Stimulated activated CD4-positive, alpha-beta T cell treated with anti-CD3 and anti-CD28 coated beads, Interleukin-1b, Interleukin-23, amount 100 ng/mL, for 1 hour (primary cell): ENCODE measurements around the gene HLA-DPB1.

Source experiments
- DNase-seq, 2 donors: peaks; one replicate each; pipeline ENCODE4 v3.0.0-alpha.2; 2020; ENCODE audit warnings: low read depth in 2 of 2

Gene HLA-DPB1

DNA sequence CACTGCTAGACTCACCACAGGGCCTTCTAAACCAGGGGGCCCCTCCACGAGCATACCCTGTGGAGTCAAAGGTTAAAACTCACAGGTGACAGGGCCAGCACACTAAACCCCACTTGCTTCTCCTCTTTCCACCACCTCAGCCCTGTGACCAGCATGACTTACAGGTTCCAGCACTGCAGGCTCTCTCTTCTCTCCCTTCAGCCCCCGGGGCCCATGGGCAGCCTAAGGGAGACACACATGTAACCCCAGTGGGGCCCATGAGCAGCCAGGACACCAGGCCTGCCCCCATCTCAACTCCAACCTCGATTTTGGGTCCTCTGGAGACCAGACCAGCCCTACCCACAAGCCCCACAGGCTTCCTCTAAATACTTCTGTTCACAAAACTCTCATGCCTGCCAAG lies 28.0 kb downstream of the HLA-DPB1 start:
- no peak for DNase-seq

GRCh38 chr6:33104887-33105286 lies 29.1 kb downstream of the HLA-DPB1 start:
- DNase-seq = no peak

DNA sequence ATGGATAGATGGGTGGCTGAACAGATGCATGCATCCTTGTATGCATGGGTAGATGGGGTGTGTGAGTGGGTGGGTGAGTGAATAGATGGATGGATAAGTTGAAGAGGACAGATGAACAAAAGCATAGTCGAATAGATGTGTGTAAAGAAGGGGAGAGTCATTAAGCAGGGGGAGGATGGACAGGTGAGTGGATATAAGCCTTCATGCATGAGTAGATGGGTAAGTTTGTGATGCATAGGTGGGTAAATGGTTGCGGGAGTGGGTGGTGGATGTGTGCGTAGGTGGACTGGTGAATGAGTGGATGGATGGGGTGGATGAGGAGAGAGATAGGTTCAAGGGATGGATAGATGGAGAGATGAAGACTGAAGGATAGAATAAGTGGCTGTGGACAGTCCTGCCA lies 29.6 kb downstream of the HLA-DPB1 start:
- DNase-seq = no peak

- no peak for DNase-seq
Measured at GRCh38 chr6:33105916-33106871, 30.4 kb downstream of the HLA-DPB1 start.

DNA sequence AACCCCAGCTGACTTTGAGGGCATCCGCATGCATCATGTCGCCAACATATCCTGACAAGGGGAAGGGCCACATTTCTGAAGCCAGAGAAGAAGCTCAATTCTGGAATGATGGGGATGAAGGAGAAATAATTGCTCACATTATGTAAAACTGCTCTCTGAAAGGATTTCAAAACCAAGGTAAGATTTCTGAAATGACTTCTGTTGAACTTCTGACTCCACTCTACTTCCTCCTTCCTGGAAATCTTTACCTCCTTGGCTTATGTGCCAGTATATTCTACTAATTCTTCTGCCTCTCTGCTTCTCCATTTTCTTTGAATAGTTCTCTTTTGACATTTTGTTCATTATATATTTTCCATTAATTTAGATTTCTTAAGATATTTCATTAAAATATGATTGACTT lies 31.9 kb downstream of the HLA-DPB1 start:
- DNase-seq = no peak

DNA sequence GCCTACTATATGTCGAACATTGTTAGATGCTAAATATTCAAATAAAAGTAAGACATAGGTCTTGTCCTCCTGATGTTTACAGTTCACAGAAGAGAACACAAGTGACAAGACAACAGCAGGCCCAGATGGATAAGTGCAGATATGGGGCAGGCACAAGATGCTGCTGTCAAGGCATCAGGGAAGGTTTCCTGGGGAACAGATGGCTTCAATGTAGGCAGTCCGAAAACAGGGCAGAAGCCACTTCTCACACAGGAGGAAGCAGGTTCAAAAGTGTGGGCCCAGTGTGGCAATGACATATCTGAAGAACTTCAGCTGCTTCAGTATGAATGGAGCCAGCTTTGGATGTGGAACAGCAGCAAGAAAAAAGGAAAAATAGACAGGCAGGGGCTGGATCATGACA lies 32.5 kb downstream of the HLA-DPB1 start:
- no peak for DNase-seq

GRCh38 chr6:33112148-33112547 lies 36.4 kb downstream of the HLA-DPB1 start:
- DNase-seq = no peak

DNA sequence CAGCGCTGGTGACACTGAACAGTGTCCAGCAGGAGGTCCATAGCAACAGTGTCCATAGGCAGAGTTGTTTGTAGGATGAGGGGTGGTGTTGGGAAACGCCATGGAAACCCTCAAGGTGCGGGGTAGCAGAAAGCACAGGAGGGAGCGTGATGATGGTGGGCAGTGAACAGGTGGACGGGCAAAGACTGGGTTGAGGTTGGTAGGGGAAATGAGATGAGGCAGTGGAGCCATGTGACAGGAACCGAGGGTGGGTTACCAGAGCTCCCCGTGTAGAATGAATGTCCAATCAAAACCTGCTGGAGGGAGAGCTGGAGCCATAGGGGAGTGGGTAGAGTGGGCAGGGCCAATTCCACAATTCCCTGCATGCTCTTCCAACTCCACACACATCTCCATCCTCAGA lies 38.0 kb downstream of the HLA-DPB1 start:
- DNase-seq = no peak

GRCh38 chr6:33114406-33114805 lies 38.6 kb downstream of the HLA-DPB1 start:
- DNase-seq = no peak

- no peak for DNase-seq
Measured at GRCh38 chr6:33116417-33116816, 40.6 kb downstream of the HLA-DPB1 start.

DNA sequence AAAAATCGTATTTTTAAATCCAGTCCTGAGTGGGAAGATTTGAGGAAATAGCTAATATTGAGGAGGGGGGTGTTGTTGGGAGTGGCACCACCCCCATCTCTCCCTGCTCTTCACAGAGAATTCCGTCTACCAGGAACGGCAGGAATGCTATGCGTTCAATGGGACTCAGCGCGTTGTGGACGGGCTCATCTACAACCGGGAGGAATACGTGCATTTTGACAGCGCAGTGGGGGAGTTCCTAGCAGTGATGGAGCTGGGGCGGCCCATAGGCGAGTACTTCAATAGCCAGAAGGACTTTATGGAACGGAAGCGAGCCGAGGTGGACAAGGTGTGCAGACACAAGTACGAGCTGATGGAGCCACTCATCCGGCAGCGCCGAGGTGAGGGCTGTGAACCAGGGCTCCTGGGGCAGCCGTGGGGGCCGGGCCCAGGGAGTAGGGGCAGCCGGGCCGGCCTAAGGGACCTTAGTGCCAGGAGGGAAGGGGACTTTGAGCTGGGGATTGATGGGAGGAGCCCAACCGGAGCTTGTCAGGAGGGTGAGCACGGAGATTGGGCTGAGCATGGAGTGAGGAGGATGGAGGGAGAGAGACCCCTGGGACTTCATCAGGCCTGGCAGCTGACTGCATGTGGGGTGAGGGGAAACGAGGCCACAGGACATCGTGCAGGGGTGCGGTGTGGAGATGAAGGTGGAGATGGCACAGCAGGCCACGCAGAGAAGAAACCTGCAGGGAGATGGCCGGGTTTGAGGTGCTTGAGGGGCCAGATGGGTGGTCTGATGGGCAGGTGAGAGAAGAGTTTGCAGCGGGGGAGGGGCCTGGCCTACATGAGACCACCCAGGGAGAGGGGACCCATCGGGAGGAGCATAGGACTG lies 41.3 kb downstream of the HLA-DPB1 start:
- DNase-seq = no peak

GRCh38 chr6:33117811-33118277 lies 42.1 kb downstream of the HLA-DPB1 start:
- no peak for DNase-seq

DNA sequence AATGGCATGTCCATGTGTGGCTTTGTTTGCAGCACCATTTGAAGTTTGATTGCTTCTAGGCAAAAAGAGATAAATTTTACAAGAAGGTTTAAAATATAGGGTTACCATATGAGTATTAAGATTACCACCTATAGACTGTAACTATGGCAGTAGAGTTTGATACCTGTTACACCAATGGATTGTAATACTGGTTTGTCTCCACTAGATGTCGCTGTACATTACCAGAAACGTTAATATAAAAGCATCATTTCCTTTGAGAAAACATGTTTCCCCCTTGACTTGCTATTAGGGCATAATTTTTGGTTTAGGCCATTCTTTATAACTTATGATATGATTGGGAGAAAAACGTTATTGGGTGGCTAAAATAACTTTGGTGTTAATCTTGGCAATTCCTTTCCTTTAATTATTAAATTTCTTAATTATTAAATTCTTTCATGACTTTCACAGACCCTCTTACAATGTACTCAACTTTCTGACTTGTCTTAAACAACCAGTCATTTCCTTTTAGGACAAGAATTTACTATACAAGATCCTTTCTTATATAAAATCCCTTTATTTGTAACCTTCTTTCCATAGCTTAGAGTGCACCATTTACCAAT lies 42.8 kb downstream of the HLA-DPB1 start:
- DNase-seq = no peak

DNA sequence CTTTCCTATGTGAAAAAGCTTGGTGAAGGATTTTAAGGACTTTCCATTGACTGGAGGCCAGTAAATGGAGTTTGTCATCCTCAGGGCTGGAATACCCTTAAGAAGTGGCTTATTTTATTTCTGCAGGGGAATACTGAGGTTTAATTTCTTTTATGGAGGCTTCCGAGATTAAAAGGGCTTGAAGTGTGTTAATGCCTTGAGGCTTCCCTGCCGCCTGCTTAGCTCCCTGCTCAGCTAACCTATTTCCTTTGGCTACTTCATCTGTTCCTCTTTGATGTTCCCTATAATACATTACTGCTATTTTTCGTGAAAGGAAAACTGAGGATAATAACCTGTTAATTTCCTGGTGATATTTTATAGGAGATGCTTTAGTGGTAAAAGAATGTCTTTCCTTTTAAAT lies 44.2 kb downstream of the HLA-DPB1 start:
- DNase-seq = no peak

DNA sequence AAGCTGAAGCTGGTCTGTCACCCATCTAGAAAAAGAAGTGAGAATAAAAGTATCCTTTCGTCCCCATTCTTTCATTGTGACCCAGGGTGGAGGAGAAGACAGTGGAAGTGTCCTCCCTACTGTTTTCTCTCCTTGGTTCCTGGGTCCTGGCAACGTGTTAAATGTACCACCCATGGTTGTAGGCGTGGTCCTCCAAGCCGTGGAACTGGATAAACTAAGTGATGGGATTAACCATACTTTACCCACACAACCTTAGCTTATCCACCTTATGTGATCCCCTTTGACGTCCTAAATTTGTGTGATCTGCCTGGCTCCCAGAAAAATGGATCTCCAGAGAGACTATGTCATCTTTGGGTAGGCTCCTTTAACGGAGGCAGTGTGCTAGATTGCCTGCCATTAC lies 47.4 kb downstream of the HLA-DPB1 start:
- DNase-seq = no peak

DNA sequence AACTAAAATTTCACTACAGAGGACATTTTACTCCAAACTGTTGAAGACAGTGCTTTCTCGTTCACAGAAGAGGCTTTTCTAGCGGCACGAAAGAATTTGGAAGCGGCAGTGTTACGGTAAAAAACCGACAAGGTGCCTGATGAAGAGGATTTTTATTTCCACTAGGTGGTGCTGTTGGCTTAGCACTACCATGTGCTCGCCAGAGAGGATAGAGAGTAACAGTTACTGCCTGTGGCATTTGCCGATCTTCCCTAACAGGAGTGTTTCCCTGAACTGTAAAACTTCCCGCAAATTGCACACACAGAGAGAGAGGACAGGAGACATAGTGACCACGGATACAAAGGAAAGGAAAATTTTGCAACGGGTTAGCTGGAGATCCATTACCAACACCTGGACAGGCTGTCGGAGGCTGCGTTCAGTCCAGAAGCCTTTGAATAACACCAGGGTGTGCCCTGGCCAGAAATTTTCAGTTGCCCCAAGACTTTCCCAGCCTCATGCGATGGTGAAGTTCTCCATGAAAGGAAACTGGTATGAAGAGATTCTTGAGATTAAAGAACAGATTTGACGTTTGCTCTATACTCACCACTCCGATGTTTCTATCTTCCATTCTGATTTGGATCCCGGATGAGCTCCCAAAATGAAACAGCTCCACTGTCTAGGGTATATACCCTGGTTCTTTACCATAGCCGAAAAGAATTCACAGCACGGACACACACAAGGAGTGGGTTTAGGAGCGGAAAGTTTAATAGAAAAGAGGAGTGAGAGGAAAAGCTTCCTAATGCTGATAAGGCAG lies 48.1 kb downstream of the HLA-DPB1 start:
- DNase-seq = no peak

DNA sequence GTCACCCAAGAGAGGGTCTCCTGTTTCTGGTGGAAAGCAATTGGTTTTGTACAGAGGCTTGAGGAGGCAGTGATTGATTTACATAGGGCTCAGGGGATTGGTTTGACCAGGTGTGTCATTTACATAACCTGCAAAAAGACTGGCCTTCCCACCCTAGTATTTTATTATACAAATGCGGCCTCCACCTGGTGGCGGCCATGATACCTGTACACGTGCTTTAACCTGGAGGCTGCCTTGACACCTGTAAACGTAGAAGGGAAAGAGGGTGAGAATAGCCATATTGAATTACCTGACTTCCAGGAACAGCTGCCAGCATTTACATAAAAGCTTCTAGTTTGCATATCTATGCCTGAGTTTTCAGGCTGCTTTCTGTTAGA lies 48.7 kb downstream of the HLA-DPB1 start:
- no peak for DNase-seq

DNA sequence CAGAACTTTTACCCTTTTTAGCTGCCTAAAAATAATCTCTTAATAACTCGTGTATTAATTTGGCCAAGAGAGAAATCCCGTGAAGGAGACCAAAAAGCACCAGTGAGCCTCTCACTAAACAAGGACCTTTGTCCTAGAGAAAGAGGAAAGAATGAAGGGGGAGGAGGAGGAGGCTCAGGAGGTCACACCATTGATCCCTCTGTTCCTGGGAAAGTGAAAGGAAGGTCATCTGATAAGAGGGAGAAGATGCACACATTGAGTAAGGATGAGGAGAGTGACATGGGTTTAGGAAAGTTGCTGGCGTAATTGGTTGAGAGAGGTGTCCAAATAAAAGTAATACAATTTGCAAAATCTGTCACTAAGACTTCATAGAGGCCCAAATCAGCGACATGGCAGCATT lies 49.2 kb downstream of the HLA-DPB1 start:
- DNase-seq = no peak

DNA sequence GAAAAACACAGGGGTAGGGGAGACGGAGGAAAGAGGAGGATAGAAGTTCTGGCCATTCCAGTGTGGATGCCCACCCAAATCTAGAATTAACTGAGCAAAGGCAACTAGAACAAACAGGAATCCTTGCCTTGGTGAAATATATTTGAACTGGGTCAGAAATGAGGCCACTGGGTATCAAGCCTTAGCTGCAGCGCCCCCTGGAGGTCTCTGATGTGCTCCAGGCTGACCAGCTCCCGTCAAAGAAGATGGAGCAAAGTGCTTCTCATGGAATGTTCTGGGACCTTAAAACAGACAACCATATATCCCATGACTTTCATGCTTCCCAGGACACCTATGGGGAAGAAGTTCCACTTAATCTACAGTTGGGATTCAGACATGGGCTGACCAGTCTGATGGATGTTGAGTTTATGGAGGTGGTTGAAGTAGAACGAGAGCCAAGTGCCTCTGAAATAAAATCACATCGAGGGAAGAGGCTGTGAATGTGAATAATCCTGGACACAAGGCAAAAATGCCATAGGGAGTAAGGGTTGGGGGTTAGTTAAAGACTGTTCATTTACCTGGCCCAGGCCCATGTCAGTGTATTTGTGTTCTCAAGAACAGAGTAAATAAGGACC lies 50.4 kb downstream of the HLA-DPB1 start:
- peak; percentile 11 to 46 for DNase-seq

- no peak for DNase-seq
Measured at GRCh38 chr6:33128318-33128717, 52.5 kb downstream of the HLA-DPB1 start.

GRCh38 chr6:33132081-33132524 lies 56.3 kb downstream of the HLA-DPB1 start:
- DNase-seq = no peak
